Endothelial cell of umbilical vein (primary cell): ENCODE results near the gene ZNF618. TPM values are rescaled to one million over a fixed set of nuclear protein-coding genes. Genes with fewer than 3 reads are reported as not detected.

ENCODE experiments used
- BruUV-seq: library from RNA; stranded (reverse); fragments of 400-500 nt; replicated peaks from 2 replicates; lab custom pipeline; 2021; lab: Mats Ljungman, UMichigan
- CTCF ChIA-PET: fragments of 300-600, 350-600 bp; sonication (Branson Sonifier 250); formaldehyde crosslinking; loops from one replicate; lab custom pipeline; 2021; ENCODE audit warnings: antibody characterized with exemption, inconsistent platforms; lab: Charles Lee
- POLR2A ChIA-PET: fragments of 300-600, 350-600 bp; sonication (Branson Sonifier 250); formaldehyde crosslinking; loops from one replicate; lab custom pipeline; 2021; ENCODE audit warnings: antibody characterized with exemption, inconsistent platforms; lab: Charles Lee
- DNase-seq: peaks from one replicate; pipeline ENCODE4 v3.0.0-alpha.2; 2011; ENCODE audit warnings: low read depth, low spot score
- FAIRE-seq: peaks from 2 replicates; lab custom pipeline; 2011; peaks lifted over from hg19 to GRCh38; lab: Jason Lieb, UNC
- H2AFZ ChIP-seq: 2 replicates; pipeline ENCODE4 v1.6.0; 2012; ENCODE audit warnings: low read depth, low read length, control low read depth, inconsistent platforms
- H3K27ac ChIP-seq: 2 replicates; pipeline ENCODE4 v1.5.1; 2011; ENCODE audit warnings: low read depth, mild to moderate bottlenecking, control low read depth, low read length, moderate library complexity; ENCODE audit not compliant: insufficient read depth
- H3K27me3 ChIP-seq, 2 experiments: 2 replicates each; pipeline versions ENCODE4 v1.6.0 to v1.6.1; 2011; ENCODE audit warnings: low read length in 2 of 2, mixed read lengths in 1 of 2; ENCODE audit not compliant: control insufficient read depth in 2 of 2, insufficient read depth in 2 of 2
- H3K36me3 ChIP-seq, 2 experiments: 2 replicates in 1 of 2; 3 replicates in 1 of 2; pipeline ENCODE4 v1.5.1; 2011; ENCODE audit warnings: low read length in 2 of 2, mild to moderate bottlenecking in 1 of 2, moderate library complexity in 1 of 2; ENCODE audit not compliant: control insufficient read depth in 2 of 2, insufficient read depth in 2 of 2; ENCODE audit errors: extremely low read depth in 1 of 2
- H3K4me1 ChIP-seq: 3 replicates; pipeline ENCODE4 v1.5.1; 2011; ENCODE audit warnings: mild to moderate bottlenecking, low read length; ENCODE audit not compliant: control insufficient read depth, insufficient read depth; ENCODE audit errors: extremely low read depth
- H3K4me2 ChIP-seq: 2 replicates; pipeline ENCODE4 v1.6.1; 2011; ENCODE audit warnings: low read length, control low read depth, mixed read lengths; ENCODE audit not compliant: insufficient read depth
- H3K4me3 ChIP-seq, 3 experiments: fragments of 200-600 bp in 1 of 3; sonication (generic), shearing (Covaris generic) in 1 of 3; replicated peaks in 1 of 3; 2 replicates each; pipeline ENCODE4 v1.5.1; 2011 to 2016; ENCODE audit warnings: control low read depth in 3 of 3, low read length in 3 of 3, mild to moderate bottlenecking in 2 of 3, inconsistent platforms in 1 of 3, low read depth in 1 of 3, moderate library complexity in 1 of 3; ENCODE audit not compliant: insufficient read depth in 1 of 3
- H3K79me2 ChIP-seq: 2 replicates; pipeline ENCODE4 v1.6.0; 2012; ENCODE audit warnings: low read length, inconsistent platforms; ENCODE audit not compliant: control insufficient read depth, insufficient read depth
- H3K9ac ChIP-seq: replicated peaks from 2 replicates; pipeline ENCODE3; 2011; ENCODE audit warnings: low read length, control low read depth; ENCODE audit not compliant: insufficient read depth; ENCODE audit errors: extremely low read depth
- H3K9me1 ChIP-seq: replicated peaks from 3 replicates; pipeline ENCODE4 v1.6.0; 2011; ENCODE audit warnings: mild to moderate bottlenecking, low read length; ENCODE audit not compliant: control insufficient read depth, insufficient read depth; ENCODE audit errors: extremely low read depth
- H3K9me3 ChIP-seq: replicated peaks from 2 replicates; pipeline ENCODE4 v1.5.1; 2012; ENCODE audit warnings: low read length, inconsistent platforms; ENCODE audit not compliant: control insufficient read depth, insufficient read depth
- H4K20me1 ChIP-seq: replicated peaks from 2 replicates; pipeline ENCODE3; 2011; ENCODE audit warnings: mild to moderate bottlenecking, low read length; ENCODE audit not compliant: control insufficient read depth, insufficient read depth; ENCODE audit errors: extremely low read depth
- EZH2 ChIP-seq: IDR thresholded peaks from 2 replicates; pipeline ENCODE4 v1.6.1; 2012; ENCODE audit warnings: borderline replicate concordance, low read depth, mild to moderate bottlenecking, moderate library complexity, low read length, inconsistent platforms; ENCODE audit not compliant: severe bottlenecking
- FOS ChIP-seq: IDR thresholded peaks from 2 replicates; pipeline ENCODE4 v1.6.1; 2011; ENCODE audit warnings: mild to moderate bottlenecking, low read length, moderate library complexity, borderline replicate concordance; ENCODE audit not compliant: insufficient read depth
- GATA2 ChIP-seq: IDR thresholded peaks from 2 replicates; pipeline ENCODE4 v1.7.0; 2011; ENCODE audit warnings: low read depth, mild to moderate bottlenecking, moderate library complexity, mixed read lengths, low read length; ENCODE audit not compliant: insufficient read length, insufficient read depth
- JUN ChIP-seq: IDR thresholded peaks from 2 replicates; pipeline ENCODE4 v1.6.1; 2011; ENCODE audit warnings: borderline replicate concordance, low read depth; ENCODE audit not compliant: insufficient read length, insufficient read depth
- MYC ChIP-seq: IDR thresholded peaks from one replicate; pipeline ENCODE4 v1.6.1; 2011; ENCODE audit warnings: mild to moderate bottlenecking, low read depth, low read length
- POLR2A ChIP-seq: IDR thresholded peaks from 2 replicates; pipeline ENCODE4 v1.6.1; 2012; ENCODE audit warnings: low read depth, mild to moderate bottlenecking, control low read depth, low read length
- dilution Hi-C: fragments of 300-500 bp; cut with MboI; formaldehyde crosslinking; loops from one replicate; pipeline ENCODE4 v1.15.0; 2019; ENCODE audit warnings: low sequenced_read_pairs; ENCODE audit not compliant: extremely low pct_ligation_motif_present
- intact Hi-C: fragments of 100-400 bp; cut with micrococcal nuclease; formaldehyde crosslinking; loops from one replicate; pipeline ENCODE4 v1.10.0; 2022
- polyA plus RNA-seq, 4 experiments: library from polyadenylated mRNA; depleted of rRNA in 3 of 4; stranded (reverse) in 3 of 4; unstranded in 1 of 4; fragments of >200 nt; gene quantifications; 2 replicates each; pipeline versions ENCODE4 v1.2.1 to v1.2.3, GENCODE V29; 2011 to 2012; ENCODE audit warnings: missing spikeins in 1 of 4
- total RNA-seq: library from RNA; stranded (reverse); gene quantifications from 2 replicates; pipeline ENCODE4 v1.2.3, GENCODE V29; 2021
- TF ChIP-seq, protein P1 (sequence below): IDR thresholded peaks from 2 replicates; pipeline ENCODE4 v1.6.1; 2011; ENCODE audit not compliant: insufficient read depth, insufficient read length
- TF ChIP-seq, protein P2 (sequence below), 2 donors: IDR thresholded peaks; 1 replicate in 1 of 2; 2 replicates in 1 of 2; pipeline ENCODE4 v1.5.1; 2011; ENCODE audit warnings: low read length in 2 of 2, mild to moderate bottlenecking in 2 of 2, moderate library complexity in 2 of 2, control low read depth in 1 of 2, inconsistent platforms in 1 of 2, low read depth in 1 of 2; ENCODE audit not compliant: insufficient read depth in 1 of 2; ENCODE audit errors: extremely low read depth in 1 of 2

The ZNF618 gene
- total and polyA plus RNA-seq, 2 donors (not counting 3 experiments of a cell fraction or from before 2014, with no cell fraction given) = 22.6 to 80.3 TPM

DNA sequence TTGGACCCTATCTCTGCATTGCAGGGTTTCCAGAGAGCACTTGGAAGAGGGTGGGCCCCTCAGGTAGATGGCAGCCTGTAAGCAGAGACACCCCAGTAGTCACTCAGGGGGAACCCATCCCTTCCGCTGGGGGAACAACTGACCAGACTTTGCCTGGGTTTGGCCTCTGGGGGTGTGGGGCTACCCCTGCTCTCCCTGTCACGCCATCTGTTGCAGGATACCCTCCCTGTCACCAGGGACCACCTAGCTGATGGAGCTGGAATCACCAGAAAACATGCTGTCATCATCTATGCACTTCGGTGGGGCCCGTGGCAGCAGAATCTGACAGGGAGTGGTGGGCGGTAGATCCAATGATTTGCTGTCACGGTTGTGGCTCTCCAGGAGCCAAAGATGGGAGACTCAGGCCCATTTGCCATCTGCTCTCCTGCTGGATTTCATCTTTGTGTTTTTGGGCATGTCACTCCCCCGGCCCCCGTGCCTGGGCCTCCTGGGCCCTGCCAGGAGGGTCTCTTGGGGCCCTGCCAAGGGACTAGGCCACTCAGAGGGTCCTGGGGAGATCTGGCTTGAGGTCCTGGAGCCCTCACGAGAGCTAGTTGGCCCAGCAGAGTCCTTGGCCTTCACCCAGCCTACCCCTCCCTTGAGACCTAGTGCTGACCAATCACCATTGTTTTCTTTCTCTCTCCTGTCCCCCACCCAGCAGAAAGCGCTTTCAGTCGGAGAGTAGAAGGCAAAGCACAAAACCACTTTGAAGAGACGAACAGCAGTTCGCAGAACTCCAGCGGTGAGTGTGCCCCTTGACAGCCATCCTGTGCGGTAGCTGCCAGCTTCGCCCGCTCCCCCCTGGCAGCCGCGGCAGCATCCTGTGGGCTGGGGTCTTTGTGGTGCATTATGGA is 156.1 kb downstream of the ZNF618 start:
- H3K9me3 ChIP-seq = no peaks in the 10 kb centered on the region
- intact Hi-C loops = no loop called here
- H3K4me2 ChIP-seq = no peak overlapping the region
- H3K4me3 ChIP-seq = no peak overlapping the region
- H3K9ac ChIP-seq = no peak overlapping the region
- dilution Hi-C loops = no loop called here
- FAIRE-seq (no peak), DNase-seq (no peak)
- ChIA-PET POLR2A (no interaction called here), CTCF (interaction anchor here (1.8 kb wide), 1 partner anchor 295 kb away, joined by 6 read pairs; no protein-coding TSS in a partner anchor)
- TF ChIP-seq MYC = no peak
- H3K27me3 ChIP-seq = no peaks in the 10 kb centered on the region
- H3K79me2 ChIP-seq = no peaks in the 10 kb centered on the region
- H3K4me1 ChIP-seq = peaks cover 6% of the 10 kb centered on the region
- H2AFZ ChIP-seq = no peak overlapping the region
- H3K9me1 ChIP-seq = no peaks in the 10 kb centered on the region
- H4K20me1 ChIP-seq = no peaks in the 10 kb centered on the region
- no peak overlapping the region for H3K27ac ChIP-seq
- no TSS peak for BruUV-seq
- H3K36me3 ChIP-seq = peaks cover 33 to 61% of the 10 kb centered on the region in 2 experiments

DNA sequence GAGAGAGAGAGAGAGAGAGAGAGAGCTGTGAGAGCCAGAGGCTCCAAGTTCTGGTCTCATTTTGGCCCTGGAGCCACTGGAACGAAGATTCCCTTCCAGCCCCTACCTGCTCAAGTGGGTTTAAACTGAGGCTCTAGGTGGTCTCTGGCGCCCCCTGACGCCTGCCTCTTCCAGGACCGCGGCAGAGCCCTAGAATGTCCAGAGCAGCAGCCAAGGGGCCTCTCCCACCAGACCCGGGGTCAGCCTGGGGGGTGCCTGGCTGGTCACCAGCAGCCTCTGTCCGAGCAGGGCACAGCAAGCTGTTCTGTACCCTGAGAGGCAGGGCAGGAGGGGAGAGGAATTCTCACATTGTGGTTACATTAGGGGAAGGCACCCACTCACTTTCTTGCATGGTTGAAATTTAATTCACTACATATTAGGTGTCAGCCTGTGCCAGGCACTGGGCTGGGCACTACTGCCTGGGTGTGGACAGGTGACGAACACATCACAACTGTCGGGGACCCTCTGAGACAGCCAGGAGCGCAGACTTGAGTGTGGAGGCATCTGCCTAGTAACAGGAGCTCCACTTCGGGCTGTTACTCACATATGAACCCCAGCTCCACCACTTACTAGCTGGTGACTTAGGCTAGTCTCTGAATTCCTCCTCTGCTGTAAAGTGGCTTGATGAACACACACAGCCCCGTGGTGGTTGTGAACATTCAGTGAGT is 157.4 kb downstream of the ZNF618 start:
- ChIA-PET POLR2A (no interaction called here), CTCF (interaction anchor here (1.8 kb wide), 1 partner anchor 296 kb away, joined by 6 read pairs; no protein-coding TSS in a partner anchor)
- H3K27ac ChIP-seq = no peak overlapping the region
- intact Hi-C loops = loop anchor here (1.0 kb wide), 2 partner anchors 226 to 296 kb away; no protein-coding TSS in a partner anchor
- H2AFZ ChIP-seq = no peak overlapping the region
- no peaks in the 10 kb centered on the region for H3K9me1 ChIP-seq
- H3K4me1 ChIP-seq = peaks cover 6% of the 10 kb centered on the region
- H3K4me3 ChIP-seq = no peak overlapping the region
- H3K9ac ChIP-seq = no peak overlapping the region
- DNase-seq (peak; percentile 19), FAIRE-seq (no peak)
- TF ChIP-seq MYC = no peak
- TF ChIP-seq EZH2 = no peak
- TF ChIP-seq, protein P1, sequence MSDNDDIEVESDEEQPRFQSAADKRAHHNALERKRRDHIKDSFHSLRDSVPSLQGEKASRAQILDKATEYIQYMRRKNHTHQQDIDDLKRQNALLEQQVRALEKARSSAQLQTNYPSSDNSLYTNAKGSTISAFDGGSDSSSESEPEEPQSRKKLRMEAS = no peak
- no peak for TF ChIP-seq GATA2
- TF ChIP-seq, protein P2, sequence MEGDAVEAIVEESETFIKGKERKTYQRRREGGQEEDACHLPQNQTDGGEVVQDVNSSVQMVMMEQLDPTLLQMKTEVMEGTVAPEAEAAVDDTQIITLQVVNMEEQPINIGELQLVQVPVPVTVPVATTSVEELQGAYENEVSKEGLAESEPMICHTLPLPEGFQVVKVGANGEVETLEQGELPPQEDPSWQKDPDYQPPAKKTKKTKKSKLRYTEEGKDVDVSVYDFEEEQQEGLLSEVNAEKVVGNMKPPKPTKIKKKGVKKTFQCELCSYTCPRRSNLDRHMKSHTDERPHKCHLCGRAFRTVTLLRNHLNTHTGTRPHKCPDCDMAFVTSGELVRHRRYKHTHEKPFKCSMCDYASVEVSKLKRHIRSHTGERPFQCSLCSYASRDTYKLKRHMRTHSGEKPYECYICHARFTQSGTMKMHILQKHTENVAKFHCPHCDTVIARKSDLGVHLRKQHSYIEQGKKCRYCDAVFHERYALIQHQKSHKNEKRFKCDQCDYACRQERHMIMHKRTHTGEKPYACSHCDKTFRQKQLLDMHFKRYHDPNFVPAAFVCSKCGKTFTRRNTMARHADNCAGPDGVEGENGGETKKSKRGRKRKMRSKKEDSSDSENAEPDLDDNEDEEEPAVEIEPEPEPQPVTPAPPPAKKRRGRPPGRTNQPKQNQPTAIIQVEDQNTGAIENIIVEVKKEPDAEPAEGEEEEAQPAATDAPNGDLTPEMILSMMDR (IDR thresholded peaks at IDR 0.05; ENCODE audit: extremely low read depth in 1 of 2, insufficient read depth in 1 of 2, low read depth in 1 of 2, low read length in 2 of 2) = peak; percentile 26 to 68
- no peak for TF ChIP-seq POLR2A
- TF ChIP-seq FOS = no peak
- TF ChIP-seq JUN = no peak
- H3K36me3 ChIP-seq = peaks cover 36 to 62% of the 10 kb centered on the region in 2 experiments
- no peaks in the 10 kb centered on the region for H3K27me3 ChIP-seq
- BruUV-seq = no TSS peak
- no peaks in the 10 kb centered on the region for H3K79me2 ChIP-seq
- dilution Hi-C loops = no loop called here
- H3K9me3 ChIP-seq = no peaks in the 10 kb centered on the region
- H3K4me2 ChIP-seq = no peak overlapping the region
- no peaks in the 10 kb centered on the region for H4K20me1 ChIP-seq
